HepG2 (cell line): Measurements from ENCODE around the gene CDC20B. TPM values are rescaled to one million over a fixed set of nuclear protein-coding genes. Genes with fewer than 3 reads are reported as not detected.

Experiments
- ATAC-seq: fragments of 200-7000 bp; cut with Tn5 transposase; 3 replicates; pipeline ENCODE4 v1.9.1; 2020; ENCODE audit warnings: mild to moderate bottlenecking, moderate library complexity
- BruUV-seq: library from RNA; stranded (reverse); fragments of 400-500 nt; replicated peaks from 2 replicates; lab custom pipeline; 2021; lab: Mats Ljungman, UMichigan
- CTCF ChIA-PET: fragments of 300-600 bp; formaldehyde crosslinking; extraction: SDS; loops from one replicate; lab custom pipeline; 2021; ENCODE audit warnings: low total read pairs, inconsistent platforms, low intra/inter-chr PET ratio; lab: Yijun Ruan, JAX
- POLR2A ChIA-PET: fragments of 350-600 bp; sonication (Branson Sonifier 250); formaldehyde crosslinking; loops from one replicate; lab custom pipeline; 2020; ENCODE audit warnings: antibody characterized with exemption, inconsistent platforms; lab: Yijun Ruan, JAX
- DNase-seq: peaks from one replicate; pipeline ENCODE4 v3.0.0-alpha.2; 2015; ENCODE audit warnings: low spot score
- FAIRE-seq: peaks from 3 replicates; lab custom pipeline; 2011; peaks lifted over from hg19 to GRCh38; lab: Jason Lieb, UNC
- H2AFZ ChIP-seq: one replicate; pipeline ENCODE4 v1.6.1; 2011; ENCODE audit warnings: low read length, inconsistent platforms
- H3K27ac ChIP-seq: fragments of 300-600 bp; 3 replicates; pipeline ENCODE4 v1.8.0; 2011; ENCODE audit warnings: mixed run types, mild to moderate bottlenecking, mixed read lengths, low read length, inconsistent platforms; ENCODE audit not compliant: insufficient read depth; ENCODE audit errors: extremely low read length
- H3K27me3 ChIP-seq, 2 experiments: fragments of 200-600 bp in 1 of 2; 2 replicates in 1 of 2; 3 replicates in 1 of 2; pipeline versions ENCODE4 v1.6.0 to v1.8.0; 2011; ENCODE audit warnings: low read length in 2 of 2, mild to moderate bottlenecking in 2 of 2, moderate library complexity in 2 of 2, inconsistent platforms in 1 of 2; ENCODE audit not compliant: insufficient read depth in 2 of 2, control insufficient read depth in 1 of 2
- H3K36me3 ChIP-seq, 2 experiments: fragments of 200-600 bp in 1 of 2; replicated peaks in 1 of 2; 2 replicates in 1 of 2; 3 replicates in 1 of 2; pipeline versions ENCODE4 v1.5.1 to v1.8.0; 2011; ENCODE audit warnings: low read length in 2 of 2, inconsistent platforms in 1 of 2; ENCODE audit not compliant: insufficient read depth in 2 of 2, control insufficient read depth in 1 of 2
- H3K4me1 ChIP-seq: 2 replicates; pipeline ENCODE4 v1.5.1; 2012; ENCODE audit warnings: low read length, inconsistent platforms; ENCODE audit not compliant: insufficient read depth
- H3K4me2 ChIP-seq: 2 replicates; pipeline ENCODE4 v1.6.0; 2011; ENCODE audit warnings: low read depth, low read length, inconsistent platforms
- H3K4me3 ChIP-seq, 3 experiments: fragments of 200-600 bp in 1 of 3; sonication (generic), shearing (Covaris generic) in 1 of 3; replicated peaks in 1 of 3; 2 replicates each; pipeline ENCODE4 v1.5.1; 2011 to 2016; ENCODE audit warnings: low read length in 3 of 3, inconsistent platforms in 2 of 3, low read depth in 2 of 3, mild to moderate bottlenecking in 2 of 3, control low read depth in 1 of 3, mixed read lengths in 1 of 3; ENCODE audit not compliant: insufficient read depth in 1 of 3
- H3K79me2 ChIP-seq: one replicate; pipeline ENCODE4 v1.6.1; 2011; ENCODE audit warnings: low read length, inconsistent platforms; ENCODE audit not compliant: insufficient read depth
- H3K9ac ChIP-seq: 2 replicates; pipeline ENCODE4 v1.6.0; 2011; ENCODE audit warnings: mild to moderate bottlenecking, low read depth, low read length, inconsistent platforms; ENCODE audit not compliant: insufficient read depth
- H3K9me3 ChIP-seq: 2 replicates; pipeline ENCODE4 v1.5.1; 2012; ENCODE audit warnings: mild to moderate bottlenecking, low read length
- H4K20me1 ChIP-seq: 2 replicates; pipeline ENCODE4 v1.6.0; 2011; ENCODE audit warnings: inconsistent platforms, mild to moderate bottlenecking, low read length, moderate library complexity; ENCODE audit not compliant: insufficient read depth
- HNRNPUL1 ChIP-seq: fragments of 200-400 bp; formaldehyde crosslinking; IDR thresholded peaks from 2 replicates; pipeline ENCODE4 v1.6.1; 2017; ENCODE audit warnings: low read depth, mild to moderate bottlenecking, low read length, moderate library complexity
- KLF12 ChIP-seq: sonication (generic); formaldehyde crosslinking; IDR thresholded peaks from 2 replicates; pipeline ENCODE4 v1.4.0; 2020; ENCODE audit warnings: missing genetic modification reagents, borderline replicate concordance
- NPAS2 ChIP-seq: sonication (generic); formaldehyde crosslinking; IDR thresholded peaks from 2 replicates; pipeline ENCODE4 v1.8.0; 2022; ENCODE audit warnings: mild to moderate bottlenecking, missing genetic modification reagents, borderline replicate concordance
- SYNCRIP ChIP-seq: fragments of 200-400 bp; formaldehyde crosslinking; IDR thresholded peaks from 2 replicates; pipeline ENCODE4 v1.6.1; 2018; ENCODE audit warnings: mild to moderate bottlenecking, low read depth, low read length; ENCODE audit not compliant: insufficient read depth
- ZBTB42 ChIP-seq: sonication (generic); formaldehyde crosslinking; IDR thresholded peaks from 2 replicates; pipeline ENCODE4 v1.5.0; 2020; ENCODE audit warnings: mild to moderate bottlenecking, missing genetic modification reagents
- ZFP41 ChIP-seq: sonication (generic); formaldehyde crosslinking; IDR thresholded peaks from 2 replicates; pipeline ENCODE4 v1.4.0; 2020; ENCODE audit warnings: mild to moderate bottlenecking, missing genetic modification reagents, borderline replicate concordance
- ZNF224 ChIP-seq: sonication (generic); formaldehyde crosslinking; IDR thresholded peaks from 2 replicates; pipeline ENCODE4 v1.5.0; 2020; ENCODE audit warnings: mild to moderate bottlenecking, missing genetic modification reagents
- ZNF264 ChIP-seq: sonication (generic); formaldehyde crosslinking; IDR thresholded peaks from 2 replicates; pipeline ENCODE4 v1.4.0; 2020; ENCODE audit warnings: missing genetic modification reagents
- WGBS: methylation state at CpG from one replicate; pipeline ENCODE4 v1.1.6; 2017; ENCODE audit warnings: low lambda C conversion rate; 5-methylcytosine and 5-hydroxymethylcytosine counted together
- in situ Hi-C: cut with HindIII; loops from 2 replicates; pipeline ENCODE4 v1.10.0; 2017; ENCODE audit warnings: low pct_unique_long_range_greater_than_20kb; ENCODE audit not compliant: extremely low pct_ligation_motif_present
- intact Hi-C: fragments of 100-400 bp; cut with micrococcal nuclease; formaldehyde crosslinking; loops from one replicate; pipeline ENCODE4 v1.10.0; 2022; ENCODE audit not compliant: unreplicated experiment
- polyA plus RNA-seq, 8 experiments: library from polyadenylated mRNA; depleted of rRNA in 3 of 8; stranded (reverse) in 7 of 8; unstranded in 1 of 8; fragments of >200 nt; fragmentation: Illumina TruSeq in 4 of 8; extraction: Trizol in 4 of 8; gene quantifications; 2 replicates each; pipeline versions ENCODE4 v1.2.1 to v1.2.3, GENCODE V29; 2011 to 2016; ENCODE audit warnings: low read depth in 4 of 8, missing spikeins in 1 of 8, mixed read lengths in 1 of 8; ENCODE audit not compliant: insufficient read depth in 1 of 8
- total RNA-seq, 5 experiments: library from RNA; depleted of rRNA; stranded (reverse); fragments of >200 nt; fragmentation: Illumina TruSeq; extraction: Trizol; gene quantifications; 2 replicates each; pipeline ENCODE4 v1.2.3, GENCODE V29; 2016; ENCODE audit warnings: low read depth in 1 of 5
- TF ChIP-seq, protein P1 (sequence below): sonication (generic); formaldehyde crosslinking; IDR thresholded peaks from 2 replicates; pipeline ENCODE4 v1.5.0; 2020; ENCODE audit warnings: missing genetic modification reagents
- TF ChIP-seq, protein P2 (sequence below): sonication (generic); formaldehyde crosslinking; IDR thresholded peaks from 2 replicates; pipeline ENCODE4 v1.8.1; 2023; ENCODE audit warnings: mild to moderate bottlenecking, moderate library complexity, missing genetic modification reagents
- TF ChIP-seq, protein P3 (sequence below): sonication (generic); formaldehyde crosslinking; IDR thresholded peaks from 2 replicates; pipeline ENCODE4 v1.4.0; 2020; ENCODE audit warnings: missing genetic modification reagents

CDC20B gene
- total and polyA plus RNA-seq, 2 of the 13 experiments (the other 11 are each of a cell fraction or from before 2014, with no cell fraction given) = not detected

GRCh38 chr5:55219770-55220169 lies 46.8 kb upstream of the CDC20B start (continued):
- TF ChIP-seq, protein P1, sequence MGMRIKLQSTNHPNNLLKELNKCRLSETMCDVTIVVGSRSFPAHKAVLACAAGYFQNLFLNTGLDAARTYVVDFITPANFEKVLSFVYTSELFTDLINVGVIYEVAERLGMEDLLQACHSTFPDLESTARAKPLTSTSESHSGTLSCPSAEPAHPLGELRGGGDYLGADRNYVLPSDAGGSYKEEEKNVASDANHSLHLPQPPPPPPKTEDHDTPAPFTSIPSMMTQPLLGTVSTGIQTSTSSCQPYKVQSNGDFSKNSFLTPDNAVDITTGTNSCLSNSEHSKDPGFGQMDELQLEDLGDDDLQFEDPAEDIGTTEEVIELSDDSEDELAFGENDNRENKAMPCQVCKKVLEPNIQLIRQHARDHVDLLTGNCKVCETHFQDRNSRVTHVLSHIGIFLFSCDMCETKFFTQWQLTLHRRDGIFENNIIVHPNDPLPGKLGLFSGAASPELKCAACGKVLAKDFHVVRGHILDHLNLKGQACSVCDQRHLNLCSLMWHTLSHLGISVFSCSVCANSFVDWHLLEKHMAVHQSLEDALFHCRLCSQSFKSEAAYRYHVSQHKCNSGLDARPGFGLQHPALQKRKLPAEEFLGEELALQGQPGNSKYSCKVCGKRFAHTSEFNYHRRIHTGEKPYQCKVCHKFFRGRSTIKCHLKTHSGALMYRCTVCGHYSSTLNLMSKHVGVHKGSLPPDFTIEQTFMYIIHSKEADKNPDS (CRISPR knock-in tag) = no peak
- no peak for TF ChIP-seq NPAS2 (CRISPR knock-in tag)
- TF ChIP-seq, protein P2, sequence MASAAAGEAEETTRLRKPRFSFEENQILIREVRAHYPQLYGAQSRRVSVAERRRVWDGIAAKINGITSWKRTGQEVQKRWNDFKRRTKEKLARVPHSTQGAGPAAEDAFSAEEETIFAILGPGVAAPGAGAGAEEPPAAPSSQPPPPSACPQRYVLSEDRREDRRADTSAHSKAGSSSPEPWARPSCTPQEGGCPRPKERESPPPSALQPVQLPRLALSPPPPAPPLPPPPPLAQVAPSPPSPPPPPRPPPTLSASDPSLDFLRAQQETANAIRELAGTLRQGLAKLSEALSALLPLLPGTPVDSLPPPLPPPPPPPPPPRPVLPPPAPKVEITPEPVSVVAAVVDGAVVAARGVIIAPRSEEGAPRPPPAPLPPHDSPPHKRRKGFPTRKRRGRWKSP (CRISPR knock-in tag) = no peak
- TF ChIP-seq SYNCRIP = no peak
- no peak for TF ChIP-seq ZNF264 (CRISPR knock-in tag)
- no peak for TF ChIP-seq KLF12 (CRISPR knock-in tag)
- TF ChIP-seq, all 625 proteins: peak for 0

GRCh38 chr5:55218967-55219366 lies 46.0 kb upstream of the CDC20B start:
- peaks cover 0 to 7% of the 10 kb centered on the region in 2 experiments; a peak in 1 of 5 replicates for H3K27me3 ChIP-seq
- intact Hi-C loops = no loop called here
- H4K20me1 ChIP-seq = no peaks in the 10 kb centered on the region
- FAIRE-seq = no peak
- in situ Hi-C loops = no loop called here
- H3K4me3 ChIP-seq = no peak overlapping the region
- no peaks in the 10 kb centered on the region for H3K9me3 ChIP-seq
- H3K9ac ChIP-seq = no peak overlapping the region
- H3K79me2 ChIP-seq = no peaks in the 10 kb centered on the region
- no peak for DNase-seq
- no peaks in the 10 kb centered on the region for H3K4me1 ChIP-seq
- H3K4me2 ChIP-seq = no peak overlapping the region
- H3K36me3 ChIP-seq = no peaks in the 10 kb centered on the region
- ChIA-PET CTCF (no interaction called here), POLR2A (no interaction called here)
- no peak for ATAC-seq
- TF ChIP-seq, protein P3, sequence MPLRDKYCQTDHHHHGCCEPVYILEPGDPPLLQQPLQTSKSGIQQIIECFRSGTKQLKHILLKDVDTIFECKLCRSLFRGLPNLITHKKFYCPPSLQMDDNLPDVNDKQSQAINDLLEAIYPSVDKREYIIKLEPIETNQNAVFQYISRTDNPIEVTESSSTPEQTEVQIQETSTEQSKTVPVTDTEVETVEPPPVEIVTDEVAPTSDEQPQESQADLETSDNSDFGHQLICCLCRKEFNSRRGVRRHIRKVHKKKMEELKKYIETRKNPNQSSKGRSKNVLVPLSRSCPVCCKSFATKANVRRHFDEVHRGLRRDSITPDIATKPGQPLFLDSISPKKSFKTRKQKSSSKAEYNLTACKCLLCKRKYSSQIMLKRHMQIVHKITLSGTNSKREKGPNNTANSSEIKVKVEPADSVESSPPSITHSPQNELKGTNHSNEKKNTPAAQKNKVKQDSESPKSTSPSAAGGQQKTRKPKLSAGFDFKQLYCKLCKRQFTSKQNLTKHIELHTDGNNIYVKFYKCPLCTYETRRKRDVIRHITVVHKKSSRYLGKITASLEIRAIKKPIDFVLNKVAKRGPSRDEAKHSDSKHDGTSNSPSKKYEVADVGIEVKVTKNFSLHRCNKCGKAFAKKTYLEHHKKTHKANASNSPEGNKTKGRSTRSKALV (CRISPR knock-in tag) = no peak
- no peak for TF ChIP-seq ZFP41
- no peak for TF ChIP-seq HNRNPUL1
- no peak for TF ChIP-seq ZNF224 (CRISPR knock-in tag)
- TF ChIP-seq ZBTB42 = no peak
- H2AFZ ChIP-seq = no peak overlapping the region
- no peak overlapping the region for H3K27ac ChIP-seq
- BruUV-seq = no TSS peak
- WGBS = 13% methylated on average over 4 of the region's 4 CpGs
